Activated B cell treated with CpG ODN at 0.5 μM for 24 hours (primary cell): Measurements from ENCODE around the gene KIF24. TPM values are rescaled to one million over a fixed set of nuclear protein-coding genes. Genes with fewer than 3 reads are reported as not detected.
"Not testable (repeated sequence)": the region's sequence is repeated elsewhere in the genome, so short reads cannot be mapped to it uniquely, and the experiment has no call there.

Experiments
- ATAC-seq: fragments of 200-7000 bp; cut with Tn5 transposase; one replicate; pipeline ENCODE4 v1.10.0; 2021; ENCODE audit warnings: low read depth, mild to moderate bottlenecking, moderate library complexity
- CTCF ChIA-PET: fragments of 350-600 bp; sonication (Branson Sonifier 250); formaldehyde crosslinking; loops from one replicate; lab custom pipeline; 2021; ENCODE audit warnings: antibody characterized with exemption; lab: Charles Lee
- POLR2A ChIA-PET: fragments of 350-600 bp; sonication (Branson Sonifier 250); formaldehyde crosslinking; loops from one replicate; lab custom pipeline; 2021; ENCODE audit warnings: antibody characterized with exemption; lab: Charles Lee
- DNase-seq: peaks from one replicate; pipeline ENCODE4 v3.0.0; 2022
- H3K27ac Mint-ChIP-seq: one replicate; pipeline ENCODE4 v1.8.0; 2020; ENCODE audit warnings: mixed read lengths
- H3K27me3 Mint-ChIP-seq: one replicate; pipeline ENCODE4 v1.8.0; 2021; ENCODE audit warnings: mixed read lengths
- H3K36me3 Mint-ChIP-seq: one replicate; pipeline ENCODE4 v1.8.0; 2021; ENCODE audit warnings: low read depth, mixed read lengths
- H3K4me1 Mint-ChIP-seq: one replicate; pipeline ENCODE4 v1.8.0; 2021; ENCODE audit warnings: mixed read lengths
- H3K4me3 Mint-ChIP-seq: one replicate; pipeline ENCODE4 v1.8.0; 2020; ENCODE audit warnings: mild to moderate bottlenecking, mixed read lengths
- H3K9me3 Mint-ChIP-seq: one replicate; pipeline ENCODE4 v1.8.0; 2020; ENCODE audit warnings: mixed read lengths
- intact Hi-C: fragments of 100-400 bp; cut with micrococcal nuclease; formaldehyde crosslinking; loops from one replicate; pipeline ENCODE4 v1.15.1; 2024
- total RNA-seq: library from RNA; stranded (reverse); gene quantifications from 2 replicates; pipeline ENCODE4 v1.2.3, GENCODE V29; 2022
- TF ChIP-seq, protein P1 (sequence below): fragments of 200-600 bp; IDR thresholded peaks from one replicate; pipeline ENCODE4 v1.8.0; 2022; ENCODE audit warnings: antibody characterized with exemption, mild to moderate bottlenecking

Gene KIF24
- total RNA-seq, 1 donor from 2014 or later: 0.71 TPM

DNA sequence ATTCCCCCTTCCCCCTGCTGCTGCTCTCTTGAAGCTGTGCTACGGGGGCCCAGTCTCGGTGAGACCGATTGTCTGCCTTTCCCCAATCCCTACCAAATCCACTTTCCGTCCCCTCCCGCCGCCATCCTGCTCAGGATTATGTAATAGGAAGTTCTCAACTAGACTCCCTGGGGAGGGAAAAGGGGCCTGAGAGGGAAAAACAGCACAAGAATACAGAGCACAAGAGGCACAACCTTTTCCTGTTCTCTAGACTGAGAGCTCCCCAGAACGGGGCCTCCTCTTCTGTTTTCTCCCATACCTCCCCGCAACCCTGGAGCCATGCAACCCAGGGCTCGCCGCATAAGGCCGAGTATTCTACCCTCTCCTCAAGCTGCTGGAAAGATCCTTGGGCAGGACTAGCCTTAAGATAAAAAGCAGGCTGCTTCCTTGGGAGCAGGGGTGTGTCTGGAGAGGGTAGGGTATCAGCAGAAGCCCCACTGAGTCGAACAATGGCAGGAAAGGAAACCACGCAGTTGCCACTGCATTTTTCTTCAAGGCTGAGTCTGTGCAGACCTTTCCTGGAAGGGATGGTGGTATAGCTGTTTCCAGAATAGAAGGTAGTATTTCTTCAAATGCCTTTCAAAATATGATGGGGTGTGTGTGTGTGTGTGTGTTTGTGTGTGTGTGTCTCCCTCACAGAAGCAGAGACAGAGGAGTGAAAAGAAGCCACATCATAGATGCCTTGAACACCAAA, 34.7 kb upstream of the KIF24 start:
- TF ChIP-seq, protein P1, sequence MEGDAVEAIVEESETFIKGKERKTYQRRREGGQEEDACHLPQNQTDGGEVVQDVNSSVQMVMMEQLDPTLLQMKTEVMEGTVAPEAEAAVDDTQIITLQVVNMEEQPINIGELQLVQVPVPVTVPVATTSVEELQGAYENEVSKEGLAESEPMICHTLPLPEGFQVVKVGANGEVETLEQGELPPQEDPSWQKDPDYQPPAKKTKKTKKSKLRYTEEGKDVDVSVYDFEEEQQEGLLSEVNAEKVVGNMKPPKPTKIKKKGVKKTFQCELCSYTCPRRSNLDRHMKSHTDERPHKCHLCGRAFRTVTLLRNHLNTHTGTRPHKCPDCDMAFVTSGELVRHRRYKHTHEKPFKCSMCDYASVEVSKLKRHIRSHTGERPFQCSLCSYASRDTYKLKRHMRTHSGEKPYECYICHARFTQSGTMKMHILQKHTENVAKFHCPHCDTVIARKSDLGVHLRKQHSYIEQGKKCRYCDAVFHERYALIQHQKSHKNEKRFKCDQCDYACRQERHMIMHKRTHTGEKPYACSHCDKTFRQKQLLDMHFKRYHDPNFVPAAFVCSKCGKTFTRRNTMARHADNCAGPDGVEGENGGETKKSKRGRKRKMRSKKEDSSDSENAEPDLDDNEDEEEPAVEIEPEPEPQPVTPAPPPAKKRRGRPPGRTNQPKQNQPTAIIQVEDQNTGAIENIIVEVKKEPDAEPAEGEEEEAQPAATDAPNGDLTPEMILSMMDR: no peak
- intact Hi-C loops: no loop called here
- ChIA-PET POLR2A (no interaction called here), CTCF (no interaction called here)
- Mint-ChIP-seq H3K36me3 (peaks cover 2% of the 10 kb centered on the region), H3K27me3 (no peaks in the 10 kb centered on the region), H3K4me3 (no peak overlapping the region), H3K9me3 (no peaks in the 10 kb centered on the region), H3K4me1 (no peaks in the 10 kb centered on the region), H3K27ac (no peak overlapping the region)
- ATAC-seq (no peak), DNase-seq (no peak)

DNA sequence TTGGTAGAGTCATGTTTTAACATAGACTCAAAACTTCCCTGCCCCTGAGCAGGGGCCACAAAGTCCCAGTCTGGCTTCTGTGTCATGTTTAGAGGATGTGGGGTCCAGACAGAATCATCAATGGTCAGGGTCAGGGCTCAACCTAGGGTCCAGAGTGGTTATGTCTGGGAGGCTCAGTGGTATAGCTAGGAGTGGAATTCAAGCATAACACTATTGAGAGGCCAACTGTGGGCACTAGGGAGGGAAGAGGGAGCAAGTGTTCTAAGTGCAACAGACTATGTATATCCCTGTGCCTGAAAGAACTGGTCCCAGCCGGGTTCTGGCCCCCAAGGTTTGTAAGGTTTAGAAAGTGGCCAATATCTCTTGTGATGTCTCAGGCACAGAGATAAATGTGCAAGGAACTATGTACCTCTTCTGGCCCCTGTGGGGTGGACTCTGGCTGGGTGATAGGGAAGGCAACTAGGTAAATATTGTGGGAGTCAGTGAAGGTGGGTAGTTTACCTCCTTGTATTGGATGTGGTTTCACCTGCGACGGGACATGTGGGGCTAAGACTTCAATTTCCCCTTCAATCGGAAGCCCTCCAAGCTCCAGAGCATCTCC, 33.6 kb upstream of the KIF24 start:
- ChIA-PET CTCF (no interaction called here), POLR2A (no interaction called here)
- DNase-seq (no peak), ATAC-seq (no peak)
- H3K36me3 Mint-ChIP-seq: peaks cover 3% of the 10 kb centered on the region
- intact Hi-C loops: no loop called here
- no peak overlapping the region for H3K27ac Mint-ChIP-seq
- peaks cover 4% of the 10 kb centered on the region for H3K9me3 Mint-ChIP-seq
- H3K4me3 Mint-ChIP-seq: no peak overlapping the region
- no peaks in the 10 kb centered on the region for H3K4me1 Mint-ChIP-seq
- no peaks in the 10 kb centered on the region for H3K27me3 Mint-ChIP-seq
- TF ChIP-seq, protein P1: no peak

DNA sequence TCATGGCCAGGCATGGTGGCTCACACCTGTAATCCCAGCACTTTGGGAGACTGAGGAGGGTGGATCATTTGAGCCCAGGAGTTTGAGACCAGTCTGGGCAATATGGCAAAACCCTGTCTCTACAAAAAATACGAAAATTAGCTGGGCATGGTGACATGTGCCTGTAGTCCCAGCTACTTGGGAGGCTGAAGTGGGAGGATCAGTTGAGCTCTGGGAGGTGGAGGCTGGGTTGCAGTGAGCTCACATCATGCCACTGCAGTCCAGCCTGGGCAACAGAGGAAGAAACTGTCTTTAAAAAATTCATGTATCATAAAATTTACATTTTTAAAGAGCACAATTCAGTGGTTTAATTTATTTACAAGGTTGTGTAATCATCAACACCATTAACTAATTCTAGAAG, 23.9 kb upstream of the KIF24 start:
- CTCF ChIA-PET, H3K27me3 Mint-ChIP-seq: not testable (repeated sequence)
- POLR2A ChIA-PET: interaction anchor here (0.7 kb wide), 1 partner anchor 64 kb away, joined by 4 read pairs; no protein-coding TSS in a partner anchor

DNA sequence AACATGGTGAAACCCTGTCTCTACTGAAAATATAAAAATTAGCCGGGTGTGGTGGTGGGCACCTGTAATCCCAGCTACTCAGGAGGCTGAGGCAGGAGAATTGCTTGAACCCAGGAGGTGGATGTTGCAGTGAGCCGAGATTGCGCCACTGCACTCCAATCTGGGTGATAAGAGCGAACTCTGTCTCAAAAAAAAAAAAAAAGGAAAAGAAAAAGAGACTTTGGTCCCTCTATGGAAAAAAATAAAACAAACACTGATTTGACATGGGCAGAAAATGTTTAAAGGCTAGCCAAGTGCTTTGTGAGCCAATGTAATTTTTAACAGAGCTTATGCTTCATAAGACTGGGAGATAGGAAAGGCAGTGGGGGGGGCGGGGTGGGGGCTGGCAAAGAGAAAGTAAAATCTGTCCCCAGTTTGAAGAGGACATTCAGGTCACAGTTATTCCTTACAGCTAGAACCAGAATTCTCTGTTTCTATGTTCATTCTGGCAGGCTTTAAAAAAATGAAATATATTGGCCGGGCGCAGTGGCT, 23.1 kb upstream of the KIF24 start:
- H3K4me1 Mint-ChIP-seq, CTCF ChIA-PET, POLR2A ChIA-PET, H3K27ac Mint-ChIP-seq, ATAC-seq, DNase-seq, intact Hi-C loops, H3K4me3 Mint-ChIP-seq, H3K27me3 Mint-ChIP-seq: not testable (repeated sequence)
- Mint-ChIP-seq H3K36me3 (peaks cover 16% of the 10 kb centered on the region), H3K9me3 (peaks cover 12% of the 10 kb centered on the region)

More for the DNA sequence above, 23.9 kb upstream of the KIF24 start:
- ATAC-seq, H3K27ac Mint-ChIP-seq, H3K4me3 Mint-ChIP-seq, H3K4me1 Mint-ChIP-seq, intact Hi-C loops, DNase-seq: not testable (repeated sequence)
- Mint-ChIP-seq H3K36me3 (peaks cover 17% of the 10 kb centered on the region), H3K9me3 (peaks cover 13% of the 10 kb centered on the region)

DNA sequence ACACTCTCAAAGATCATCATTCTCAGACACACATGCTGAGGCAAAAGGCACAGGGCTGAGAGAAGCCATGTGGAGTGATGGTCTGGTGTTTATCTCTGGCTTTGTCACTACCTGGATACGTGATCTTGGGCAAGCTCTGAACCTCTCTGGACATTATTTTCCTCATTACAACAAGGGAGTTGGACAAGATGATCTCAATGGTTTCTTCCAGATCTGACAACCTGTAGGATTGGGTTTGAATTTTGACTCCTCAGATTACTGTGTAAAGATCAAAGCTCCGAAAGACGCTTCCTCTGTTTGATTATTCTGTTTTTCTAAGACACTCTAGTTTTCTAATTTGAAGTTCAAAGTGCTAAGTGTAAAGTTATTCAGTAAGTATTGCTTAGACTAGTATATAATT, 20.3 kb upstream of the KIF24 start:
- ATAC-seq (no peak), DNase-seq (no peak)
- CTCF ChIA-PET: no interaction called here
- Mint-ChIP-seq H3K4me3 (no peak overlapping the region), H3K4me1 (no peaks in the 10 kb centered on the region), H3K9me3 (no peaks in the 10 kb centered on the region), H3K27ac (no peak overlapping the region), H3K27me3 (no peaks in the 10 kb centered on the region), H3K36me3 (peaks cover 9% of the 10 kb centered on the region)
- intact Hi-C loops: no loop called here
- TF ChIP-seq, protein P1: no peak
- POLR2A ChIA-PET: no interaction called here

DNA sequence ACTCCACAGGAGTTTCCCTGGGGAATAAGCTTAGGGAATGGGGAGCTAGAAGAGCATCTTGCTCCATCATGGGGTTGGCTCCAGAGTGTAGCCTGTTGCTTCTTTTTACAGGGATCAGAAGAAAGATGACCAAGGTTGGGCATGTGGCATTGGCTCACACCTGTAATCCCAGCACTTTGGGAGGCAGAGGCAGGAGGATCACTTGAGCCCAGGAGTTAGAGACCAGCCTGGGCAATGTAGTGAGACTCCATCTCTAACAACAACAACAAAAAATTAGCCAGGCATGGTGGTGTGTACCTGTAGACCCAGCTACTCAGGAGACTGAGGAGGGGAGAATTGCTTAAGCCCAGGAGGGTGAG, 18.7 kb upstream of the KIF24 start:
- no peaks in the 10 kb centered on the region for H3K9me3 Mint-ChIP-seq
- intact Hi-C loops: no loop called here
- no peak overlapping the region for H3K4me3 Mint-ChIP-seq
- peaks cover 19% of the 10 kb centered on the region for H3K36me3 Mint-ChIP-seq
- DNase-seq (no peak), ATAC-seq (no peak)
- H3K27ac Mint-ChIP-seq: no peak overlapping the region
- TF ChIP-seq, protein P1: no peak
- H3K4me1 Mint-ChIP-seq: no peaks in the 10 kb centered on the region
- H3K27me3 Mint-ChIP-seq: no peaks in the 10 kb centered on the region
- ChIA-PET CTCF (no interaction called here), POLR2A (no interaction called here)
